ENCODE data around the gene ICAM2. TPM values are rescaled to one million over a fixed set of nuclear protein-coding genes. Genes with fewer than 3 reads are reported as not detected.

Gene ICAM2
- polyA plus RNA-seq = 183 TPM

DNA sequence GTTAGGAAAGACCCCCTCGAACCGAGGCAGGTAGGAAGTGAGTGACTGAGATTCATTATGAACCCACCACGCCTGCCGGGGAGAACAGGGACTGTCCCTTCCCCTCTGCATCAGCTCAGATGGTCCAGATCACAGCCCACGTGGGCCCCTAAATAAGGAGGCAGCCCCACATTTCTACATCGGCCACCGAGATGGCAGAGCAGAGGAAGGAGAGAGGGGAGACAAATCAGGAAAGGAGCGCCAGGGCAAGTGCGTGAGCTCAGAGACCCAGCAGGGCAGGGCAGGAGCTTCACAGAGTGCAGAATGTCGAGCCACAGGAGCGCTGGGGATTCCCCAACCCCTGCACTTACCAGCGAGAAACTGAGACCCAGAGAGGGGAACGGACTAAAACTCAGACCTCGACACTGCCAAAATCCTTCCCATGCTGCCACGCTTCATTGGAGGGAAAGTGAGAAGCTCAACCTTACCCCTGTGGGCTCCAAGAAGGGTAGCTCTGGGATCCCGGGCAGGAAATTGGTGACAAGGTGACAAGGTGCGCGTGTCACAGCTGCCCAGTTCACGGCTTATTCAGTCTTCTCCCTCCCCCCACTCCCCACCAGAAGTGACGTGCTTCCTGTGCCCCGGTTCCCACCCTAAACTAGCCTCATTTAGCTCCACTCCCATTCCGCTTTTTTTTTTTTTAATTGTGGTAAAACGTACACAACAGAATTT is at the start of gene ICAM2:
TSS of gene ICAM2 (minus strand) at position 578 of the 711 bp plus-strand sequence. CDS start 13,942 bp downstream, outside the sequence.
- Mint-ChIP-seq H3K36me3 (peaks cover 2% of the 10 kb centered on the region), H3K4me3 (peak within 1 kb of the TSS; percentile 92 to 100 (median 99)), H3K27ac (peak within 1 kb of the TSS; percentile 99 to 100 (median 100)), H3K27me3 (no peaks in the 10 kb centered on the region), H3K4me1 (peaks cover 46 to 55% (median 52%) of the 10 kb centered on the region in 3 donors), H3K9me3 (no peaks in the 10 kb centered on the region)

DNA sequence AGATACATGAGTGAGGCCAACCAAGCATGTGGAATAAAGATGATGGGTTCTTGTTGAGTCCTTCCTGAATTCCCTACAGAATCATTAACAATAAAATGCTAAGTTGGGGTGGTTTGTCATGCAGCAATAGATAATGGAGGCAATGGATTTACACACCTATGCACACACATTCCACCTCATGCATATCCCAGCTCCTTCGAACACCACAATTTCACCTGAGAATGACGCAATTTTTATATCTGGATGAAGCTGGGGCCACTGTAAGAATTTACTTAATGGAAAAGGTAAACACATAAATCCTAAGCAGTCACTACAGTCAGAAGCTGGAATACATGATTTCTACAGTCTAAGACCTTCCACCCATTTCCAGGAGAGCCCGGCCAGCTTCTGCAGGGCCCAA is 49.8 kb upstream of the ICAM2 start:
- Mint-ChIP-seq H3K4me3 (no peak overlapping the region), H3K4me1 (peaks cover 8 to 15% (median 13%) of the 10 kb centered on the region in 3 donors), H3K9me3 (peaks cover 0 to 7% (median 6%) of the 10 kb centered on the region in 3 donors), H3K27me3 (no peaks in the 10 kb centered on the region), H3K36me3 (peaks cover 32% of the 10 kb centered on the region), H3K27ac (peak overlapping the region in 1 of 3 donors; percentile 41)

DNA sequence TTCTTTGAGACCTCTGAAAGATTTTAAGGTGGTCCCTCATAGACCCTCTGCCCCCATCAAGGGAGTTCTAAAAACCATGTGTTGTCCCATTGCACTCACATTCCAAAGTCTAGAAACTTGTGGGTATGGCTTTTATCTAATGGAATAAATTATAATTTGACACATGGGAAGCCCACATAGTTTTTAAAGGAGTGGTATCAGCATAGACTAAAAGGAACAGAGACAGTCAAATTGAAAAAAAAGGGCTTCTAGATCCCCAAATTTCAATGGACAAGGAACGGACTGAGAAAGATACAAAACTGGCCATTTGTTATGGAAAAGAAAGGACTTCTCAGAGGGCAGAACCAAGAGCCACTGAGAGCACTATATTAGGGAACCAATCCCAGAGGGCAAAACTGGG is 48.7 kb upstream of the ICAM2 start:
- Mint-ChIP-seq H3K27ac (no peak overlapping the region), H3K27me3 (no peaks in the 10 kb centered on the region), H3K4me3 (no peak overlapping the region), H3K4me1 (peaks cover 4 to 7% (median 6%) of the 10 kb centered on the region in 3 donors), H3K9me3 (peaks cover 0 to 7% (median 6%) of the 10 kb centered on the region in 3 donors), H3K36me3 (peaks cover 37% of the 10 kb centered on the region)

DNA sequence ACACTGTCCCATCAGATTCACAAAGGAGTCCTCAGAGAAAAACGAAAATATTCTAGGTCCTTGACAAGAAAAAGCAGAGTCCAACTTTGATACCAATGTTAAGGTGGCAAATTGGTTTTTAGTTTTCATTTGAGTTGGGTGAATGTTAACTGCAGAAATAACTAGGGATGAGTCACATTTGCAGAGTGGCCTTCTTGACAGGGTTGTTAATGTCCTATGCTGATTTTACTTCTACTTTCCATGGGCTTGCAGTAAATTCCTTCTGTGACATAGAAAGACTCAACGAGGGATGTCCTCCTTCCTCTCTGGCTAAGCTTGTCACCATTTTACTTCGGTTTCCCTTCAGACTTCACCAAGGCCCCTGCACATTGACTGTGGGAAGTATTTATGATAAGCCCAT is 47.2 kb upstream of the ICAM2 start:
- peaks cover 37% of the 10 kb centered on the region for H3K36me3 Mint-ChIP-seq
- H3K27ac Mint-ChIP-seq = peak overlapping the region in 1 of 3 donors; percentile 78
- H3K4me1 Mint-ChIP-seq = peaks cover 9 to 11% (median 10%) of the 10 kb centered on the region in 3 donors
- H3K27me3 Mint-ChIP-seq = no peaks in the 10 kb centered on the region
- no peak overlapping the region for H3K4me3 Mint-ChIP-seq
- H3K9me3 Mint-ChIP-seq = peaks cover 0 to 7% (median 6%) of the 10 kb centered on the region in 3 donors

DNA sequence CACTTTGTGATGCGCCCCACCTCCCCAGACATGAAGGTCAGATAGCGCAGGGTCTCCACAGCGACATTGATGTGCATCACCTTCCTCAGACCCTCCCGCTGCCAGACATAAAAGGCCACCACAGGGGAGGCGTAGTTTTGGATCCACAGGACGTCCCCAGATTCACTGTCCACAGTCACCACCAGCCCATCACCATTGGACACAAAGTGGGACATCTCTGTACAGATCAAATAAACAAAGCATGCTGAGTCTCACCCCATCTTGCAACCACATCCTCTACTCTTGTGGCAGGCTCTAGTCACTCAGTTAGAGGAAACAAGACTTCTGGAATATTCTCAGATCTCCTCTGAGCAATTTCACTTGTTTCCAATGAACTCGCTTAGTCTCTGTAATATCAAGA is 46.3 kb upstream of the ICAM2 start:
- H3K9me3 Mint-ChIP-seq = peaks cover 0 to 7% (median 6%) of the 10 kb centered on the region in 3 donors
- peaks cover 10 to 12% (median 11%) of the 10 kb centered on the region in 3 donors for H3K4me1 Mint-ChIP-seq
- peaks cover 37% of the 10 kb centered on the region for H3K36me3 Mint-ChIP-seq
- H3K27ac Mint-ChIP-seq = peak overlapping the region in 2 of 3 donors; percentile 66 to 78
- peak overlapping the region in 2 of 4 donors; percentile 41 to 87 for H3K4me3 Mint-ChIP-seq
- no peaks in the 10 kb centered on the region for H3K27me3 Mint-ChIP-seq

DNA sequence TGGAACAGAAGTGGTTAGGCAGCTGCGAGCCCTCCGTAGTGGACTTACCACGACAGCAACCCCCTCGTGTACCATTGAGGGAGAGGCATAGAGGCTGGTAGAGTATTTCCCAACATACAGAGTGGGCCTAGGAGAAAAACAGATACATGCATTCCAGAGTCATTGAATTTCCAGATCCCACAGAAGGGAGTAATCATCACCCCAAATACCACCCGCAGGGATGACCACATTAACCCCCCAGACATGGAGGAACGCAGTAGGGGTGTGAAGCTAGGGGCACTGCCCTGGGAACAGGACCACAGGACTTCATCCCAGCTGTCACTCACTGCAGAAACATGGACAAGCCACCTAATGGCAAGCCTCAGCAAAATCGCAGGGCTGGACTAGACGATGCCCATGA is 44.7 kb upstream of the ICAM2 start:
- peaks cover 31% of the 10 kb centered on the region for H3K36me3 Mint-ChIP-seq
- H3K27me3 Mint-ChIP-seq = no peaks in the 10 kb centered on the region
- peaks cover 0 to 7% (median 6%) of the 10 kb centered on the region in 3 donors for H3K9me3 Mint-ChIP-seq
- H3K4me1 Mint-ChIP-seq = peaks cover 12 to 13% (median 13%) of the 10 kb centered on the region in 3 donors
- no peak overlapping the region for H3K4me3 Mint-ChIP-seq
- H3K27ac Mint-ChIP-seq = peak overlapping the region in 1 of 3 donors; percentile 25

DNA sequence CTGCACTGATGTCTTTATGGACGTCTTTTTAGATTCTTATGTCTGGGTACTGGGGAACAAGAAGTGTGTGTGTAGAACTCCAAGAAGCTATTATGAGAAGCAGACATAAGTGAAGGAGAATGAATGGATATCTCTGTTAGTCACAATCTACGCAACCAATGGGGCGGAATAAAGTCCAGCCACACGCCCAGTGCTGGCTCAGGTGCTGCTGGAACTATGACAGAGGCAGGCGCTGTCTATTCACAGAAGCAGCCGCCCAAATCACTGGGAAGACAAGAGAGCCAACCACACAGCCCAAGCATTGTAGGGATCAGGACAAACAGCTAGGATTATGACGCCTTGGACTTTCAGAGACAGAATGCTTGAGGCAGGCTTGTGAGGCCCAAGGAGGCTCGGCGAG is 43.9 kb upstream of the ICAM2 start:
- H3K36me3 Mint-ChIP-seq = peaks cover 26% of the 10 kb centered on the region
- H3K27me3 Mint-ChIP-seq = no peaks in the 10 kb centered on the region
- peaks cover 0 to 7% (median 3%) of the 10 kb centered on the region in 3 donors for H3K9me3 Mint-ChIP-seq
- H3K4me1 Mint-ChIP-seq = peaks cover 12 to 14% (median 14%) of the 10 kb centered on the region in 3 donors
- no peak overlapping the region for H3K4me3 Mint-ChIP-seq
- H3K27ac Mint-ChIP-seq = peak overlapping the region in 2 of 3 donors; percentile 55 to 74

DNA sequence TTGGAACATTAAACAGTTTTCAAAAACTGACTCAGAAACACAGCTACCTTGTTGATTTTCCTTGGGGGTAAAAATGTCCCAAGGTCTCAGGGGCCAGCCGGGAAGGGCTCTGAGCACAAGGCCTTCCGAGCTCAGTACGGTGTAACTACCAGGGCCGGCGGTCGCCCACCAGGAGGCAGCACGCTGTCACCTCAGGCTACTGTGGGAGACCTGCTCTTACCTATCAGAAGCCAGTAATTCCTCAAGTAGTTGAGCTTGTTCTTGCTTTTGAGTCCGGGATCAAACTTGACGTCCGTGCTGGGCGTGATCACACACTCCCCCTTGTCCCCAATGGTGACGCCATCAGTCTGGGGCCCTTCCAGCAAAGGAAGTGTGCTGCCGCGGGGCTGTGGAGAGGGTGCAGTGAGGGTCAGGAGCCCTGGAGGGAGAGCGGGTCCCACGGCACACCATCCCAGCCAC is 43.4 kb upstream of the ICAM2 start:
- peak overlapping the region in 2 of 3 donors; percentile 74 to 82 for H3K27ac Mint-ChIP-seq
- peaks cover 22% of the 10 kb centered on the region for H3K36me3 Mint-ChIP-seq
- no peaks in the 10 kb centered on the region for H3K27me3 Mint-ChIP-seq
- H3K9me3 Mint-ChIP-seq = peaks cover 0 to 5% (median 3%) of the 10 kb centered on the region in 3 donors
- H3K4me1 Mint-ChIP-seq = peaks cover 13 to 14% (median 14%) of the 10 kb centered on the region in 3 donors
- peak overlapping the region in 1 of 4 donors; percentile 80 for H3K4me3 Mint-ChIP-seq

DNA sequence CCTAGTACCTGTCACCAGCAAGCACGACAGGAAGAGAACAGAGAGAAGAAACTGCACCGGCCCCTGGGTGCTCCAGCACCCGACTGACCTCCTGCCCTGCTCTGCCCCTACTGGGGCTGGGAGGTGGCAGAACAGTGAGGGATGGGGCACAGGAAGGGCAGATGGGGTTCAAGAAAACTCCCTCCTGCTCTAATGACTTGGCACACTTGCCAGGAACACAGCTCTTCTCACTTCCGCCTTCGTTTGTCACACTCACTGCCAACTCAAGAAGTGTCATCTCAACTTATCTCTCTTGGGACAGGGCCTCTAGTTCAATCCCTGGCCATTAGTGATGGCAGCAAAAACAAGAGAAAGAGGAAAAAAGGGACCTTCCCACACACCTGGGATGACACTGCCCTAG is 42.7 kb upstream of the ICAM2 start:
- Mint-ChIP-seq H3K4me1 (peaks cover 14 to 15% (median 14%) of the 10 kb centered on the region in 3 donors), H3K27me3 (no peaks in the 10 kb centered on the region), H3K9me3 (no peaks in the 10 kb centered on the region), H3K36me3 (peaks cover 17% of the 10 kb centered on the region), H3K27ac (peak overlapping the region; percentile 74 to 84 (median 82)), H3K4me3 (peak overlapping the region in 2 of 4 donors; percentile 54 to 63)

DNA sequence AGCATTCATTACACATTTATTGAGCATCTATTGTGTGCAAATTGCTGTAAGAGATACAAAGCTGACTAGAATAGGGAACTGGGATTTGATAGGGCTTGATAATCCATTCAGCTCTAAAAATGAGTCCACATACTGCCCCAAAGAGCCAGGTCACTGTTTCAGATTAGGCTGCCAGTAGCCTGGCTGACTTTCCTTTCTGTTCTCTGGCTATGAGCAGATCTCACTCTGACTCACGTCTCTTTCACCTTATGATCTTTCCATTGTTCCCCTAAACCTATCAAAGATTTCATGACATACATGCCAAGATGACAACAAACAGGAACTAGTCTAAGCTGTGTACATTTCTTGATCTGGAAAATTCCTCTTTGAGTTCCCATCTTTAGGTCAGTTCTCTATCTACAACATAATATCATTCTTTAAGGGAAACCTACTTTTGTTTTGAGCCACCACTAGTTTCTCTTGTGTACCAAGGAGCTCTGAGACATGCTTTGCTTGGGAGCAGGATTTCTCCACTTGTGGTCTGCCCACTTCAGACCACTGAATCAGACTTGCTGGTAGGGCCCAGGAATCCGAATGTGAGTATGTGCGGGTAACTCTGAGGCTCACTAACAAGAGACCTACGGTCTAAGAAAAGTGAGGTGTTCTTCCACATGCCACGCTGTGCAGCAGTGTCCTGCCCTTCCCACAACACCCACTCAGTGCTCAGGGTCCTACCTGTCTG is 40.9 kb upstream of the ICAM2 start:
- no peak overlapping the region for H3K4me3 Mint-ChIP-seq
- no peaks in the 10 kb centered on the region for H3K27me3 Mint-ChIP-seq
- H3K4me1 Mint-ChIP-seq = peaks cover 19 to 23% (median 20%) of the 10 kb centered on the region in 3 donors
- H3K27ac Mint-ChIP-seq = no peak overlapping the region
- no peaks in the 10 kb centered on the region for H3K9me3 Mint-ChIP-seq
- H3K36me3 Mint-ChIP-seq = peaks cover 8% of the 10 kb centered on the region

DNA sequence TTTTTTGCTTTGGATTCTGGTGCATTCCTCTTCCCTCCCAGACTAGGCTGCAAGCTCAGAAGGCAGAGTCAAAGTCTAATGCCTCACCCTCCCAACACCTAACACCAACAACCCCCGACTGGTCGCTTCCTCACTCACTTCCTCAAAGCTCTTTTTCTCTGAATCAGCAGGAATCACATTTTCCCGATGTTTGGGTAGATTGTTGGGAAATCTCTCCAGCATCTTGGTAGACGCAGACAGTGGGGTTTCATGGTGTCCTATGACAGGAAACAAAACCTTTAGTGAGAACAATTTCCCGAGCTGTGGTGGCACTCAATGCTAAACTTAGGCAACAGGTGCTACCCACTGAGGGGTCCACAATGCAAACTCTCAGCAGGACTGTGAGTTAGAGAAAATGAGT is 39.9 kb upstream of the ICAM2 start:
- H3K4me1 Mint-ChIP-seq = peaks cover 19 to 24% (median 24%) of the 10 kb centered on the region in 3 donors
- H3K9me3 Mint-ChIP-seq = no peaks in the 10 kb centered on the region
- no peak overlapping the region for H3K4me3 Mint-ChIP-seq
- H3K36me3 Mint-ChIP-seq = peaks cover 8% of the 10 kb centered on the region
- no peaks in the 10 kb centered on the region for H3K27me3 Mint-ChIP-seq
- peak overlapping the region in 1 of 3 donors; percentile 86 for H3K27ac Mint-ChIP-seq

DNA sequence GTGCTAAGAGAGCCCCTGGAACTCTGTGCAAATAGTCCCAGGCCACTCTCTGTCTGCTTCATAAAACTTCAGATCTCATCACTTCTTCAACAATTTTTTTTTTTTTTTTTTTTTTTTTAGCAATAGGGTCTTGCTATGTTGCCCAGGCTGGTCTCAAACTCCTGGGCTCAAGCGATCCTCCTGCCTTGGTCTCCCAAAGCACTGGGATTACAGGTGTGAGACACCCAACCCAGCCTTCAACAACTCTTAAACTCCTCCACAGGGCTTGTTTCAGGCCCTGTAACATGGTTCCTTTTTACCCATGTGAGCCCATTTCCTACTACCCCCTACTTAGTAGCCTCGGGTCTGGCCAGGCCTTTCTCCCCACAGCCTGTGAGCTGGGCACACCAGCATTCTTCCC is 39.3 kb upstream of the ICAM2 start:
- H3K4me3 Mint-ChIP-seq = no peak overlapping the region
- H3K27ac Mint-ChIP-seq = peak overlapping the region in 1 of 3 donors; percentile 86
- H3K36me3 Mint-ChIP-seq = peaks cover 8% of the 10 kb centered on the region
- peaks cover 19 to 24% (median 24%) of the 10 kb centered on the region in 3 donors for H3K4me1 Mint-ChIP-seq
- no peaks in the 10 kb centered on the region for H3K27me3 Mint-ChIP-seq
- H3K9me3 Mint-ChIP-seq = no peaks in the 10 kb centered on the region

DNA sequence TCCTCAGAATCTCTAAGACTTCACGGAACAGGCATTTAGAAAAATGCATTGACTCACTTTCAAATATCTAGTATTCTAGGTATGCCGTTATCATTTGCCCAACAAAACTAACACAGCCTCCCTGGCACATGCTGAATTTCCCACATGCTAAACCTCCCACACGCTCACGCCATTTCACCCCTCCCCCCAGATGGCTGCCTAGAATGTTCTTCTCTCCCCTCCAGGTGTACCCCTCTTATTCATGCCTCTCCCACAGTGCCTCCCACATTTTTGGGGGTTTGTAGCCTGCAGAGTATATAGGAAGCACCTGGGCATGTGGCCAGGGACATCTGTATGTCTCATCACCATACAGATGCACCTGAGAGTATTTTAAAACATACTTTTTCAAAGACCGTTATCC is 38.2 kb upstream of the ICAM2 start:
- Mint-ChIP-seq H3K4me3 (no peak overlapping the region), H3K4me1 (peaks cover 19 to 24% (median 20%) of the 10 kb centered on the region in 3 donors), H3K36me3 (peaks cover 3% of the 10 kb centered on the region), H3K27ac (peak overlapping the region in 1 of 3 donors; percentile 86), H3K9me3 (no peaks in the 10 kb centered on the region), H3K27me3 (no peaks in the 10 kb centered on the region)

DNA sequence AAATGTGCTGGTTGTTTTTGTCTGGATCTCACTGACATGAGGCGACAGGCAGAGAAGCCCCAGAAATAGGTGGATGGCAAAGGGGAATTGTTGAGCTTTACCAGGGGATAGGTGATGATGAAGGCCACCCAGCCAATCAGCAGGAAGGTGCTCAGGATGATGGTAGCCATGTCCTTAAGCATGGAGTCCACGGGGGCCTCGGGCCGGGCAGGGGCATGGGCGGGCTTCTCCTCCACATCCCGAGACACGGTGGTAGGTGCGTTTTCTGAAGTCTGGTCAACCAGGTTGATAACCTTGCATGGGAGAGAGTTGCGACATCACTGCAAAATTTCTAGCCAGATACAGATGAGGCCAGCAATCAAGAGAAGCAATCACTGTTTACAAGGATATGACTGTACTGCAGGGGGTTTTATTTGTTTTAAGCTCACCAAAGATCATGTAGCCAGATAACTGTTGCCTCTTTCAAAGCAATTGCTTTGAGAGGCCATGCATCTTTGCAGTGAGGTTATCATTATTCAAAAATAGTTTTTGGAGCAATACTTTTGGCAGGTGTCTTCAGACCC is 37.3 kb upstream of the ICAM2 start:
- Mint-ChIP-seq H3K36me3 (peaks cover 3% of the 10 kb centered on the region), H3K4me1 (peaks cover 12 to 16% (median 13%) of the 10 kb centered on the region in 3 donors), H3K9me3 (peaks cover 0 to 1% (median 0%) of the 10 kb centered on the region in 3 donors), H3K27me3 (no peaks in the 10 kb centered on the region), H3K4me3 (no peak overlapping the region), H3K27ac (no peak overlapping the region)

All from IgD-negative memory B cell (primary cell).